NCI-H146 treated with DMSO at 0.1 percent for 48 hours (cell line): ENCODE results near the gene PPP1R3D.

Experiments
- DNase-seq: peaks from one replicate; lab custom pipeline; 2025; ENCODE audit not compliant: unreplicated experiment; lab: John Stamatoyannopoulos, UW

Gene PPP1R3D

GRCh38 chr20:59948828-59949720 lies 9.0 kb upstream of the PPP1R3D start:
- peak; percentile 51 for DNase-seq

- no peak for DNase-seq
Measured at GRCh38 chr20:59948212-59948611, 8.1 kb upstream of the PPP1R3D start.

- no peak for DNase-seq
Measured at GRCh38 chr20:59947376-59947775, 7.3 kb upstream of the PPP1R3D start.

GRCh38 chr20:59945731-59946130 lies 5.6 kb upstream of the PPP1R3D start:
- no peak for DNase-seq

- no peak for DNase-seq
Measured at GRCh38 chr20:59945175-59945574, 5.1 kb upstream of the PPP1R3D start.

GRCh38 chr20:59944726-59945125 lies 4.6 kb upstream of the PPP1R3D start:
- DNase-seq = no peak

GRCh38 chr20:59942245-59942644 lies 2.1 kb upstream of the PPP1R3D start:
- DNase-seq = no peak

- no peak for DNase-seq
Measured at GRCh38 chr20:59940956-59941294, 820 bp upstream of the PPP1R3D start.

GRCh38 chr20:59939879-59940128 lies 301 bp downstream of the PPP1R3D start:
- DNase-seq = no peak

GRCh38 chr20:59939052-59939878 lies 840 bp downstream of the PPP1R3D start:
- no peak for DNase-seq

GRCh38 chr20:59938696-59939051 lies 1.4 kb downstream of the PPP1R3D start:
- DNase-seq = no peak

GRCh38 chr20:59938221-59938620 lies 1.9 kb downstream of the PPP1R3D start:
- DNase-seq = no peak

GRCh38 chr20:59937150-59937549 lies 3.0 kb downstream of the PPP1R3D start:
- no peak for DNase-seq

GRCh38 chr20:59936409-59936808 lies 3.7 kb downstream of the PPP1R3D start:
- DNase-seq = no peak

- no peak for DNase-seq
Measured at GRCh38 chr20:59935457-59936185, 4.5 kb downstream of the PPP1R3D start.

- peak; percentile 52 for DNase-seq
Measured at GRCh38 chr20:59933849-59934585, 6.1 kb downstream of the PPP1R3D start.

GRCh38 chr20:59933296-59933848 lies 6.7 kb downstream of the PPP1R3D start, which contains the start of gene SYCP2:
Gene SYCP2 (minus strand): TSS chr20:59933637. CDS start chr20:59922413, 11,224 bp downstream.
- DNase-seq = no peak

GRCh38 chr20:59932616-59933295 lies 7.3 kb downstream of the PPP1R3D start:
- DNase-seq = no peak

- no peak for DNase-seq
Measured at GRCh38 chr20:59931511-59932312, 8.4 kb downstream of the PPP1R3D start.
